OCI-LY7 (cell line): ENCODE data around the gene PARVG. TPM values are rescaled to one million over a fixed set of nuclear protein-coding genes. Genes with fewer than 3 reads are reported as not detected.

Experiments used
- BruUV-seq: library from RNA; stranded (reverse); fragments of 400-500 nt; replicated peaks from 2 replicates; lab custom pipeline; 2021; lab: Mats Ljungman, UMichigan
- CTCF ChIA-PET: fragments of 300-600 bp; sonication (Branson Sonifier 250); formaldehyde crosslinking; loops from one replicate; lab custom pipeline; 2022; ENCODE audit warnings: antibody characterized with exemption; ENCODE audit not compliant: unreplicated experiment; lab: Charles Lee
- POLR2A ChIA-PET: fragments of 300-600 bp; sonication (Branson Sonifier 250); formaldehyde crosslinking; loops from one replicate; lab custom pipeline; 2022; ENCODE audit warnings: antibody characterized with exemption; lab: Charles Lee
- DNase-seq: peaks from one replicate; pipeline ENCODE4 v3.0.0-alpha.2; 2015; ENCODE audit warnings: low spot score
- H2AFZ ChIP-seq: fragments of 200-600 bp; sonication (generic), shearing (Covaris generic); 2 replicates; pipeline ENCODE4 v1.6.1; 2014; ENCODE audit warnings: mild to moderate bottlenecking, antibody characterized with exemption, low read length, moderate library complexity
- H3K27ac ChIP-seq: fragments of 200-600 bp; sonication (generic); 2 replicates; pipeline ENCODE4 v1.5.1; 2014; ENCODE audit warnings: mixed run types, low read depth, mild to moderate bottlenecking, moderate library complexity, low read length, inconsistent platforms; ENCODE audit not compliant: poor library complexity, severe bottlenecking
- H3K36me3 ChIP-seq: fragments of 200-600 bp; sonication (generic); 2 replicates; pipeline ENCODE4 v1.6.1; 2014; ENCODE audit warnings: mild to moderate bottlenecking, antibody characterized with exemption, low read length, moderate library complexity, mixed read lengths; ENCODE audit not compliant: insufficient read depth
- H3K4me1 ChIP-seq: fragments of 200-600 bp; sonication (generic); 2 replicates; pipeline ENCODE4 v1.5.1; 2014; ENCODE audit warnings: mild to moderate bottlenecking, low read length; ENCODE audit not compliant: insufficient read depth, poor library complexity, severe bottlenecking
- H3K4me2 ChIP-seq: fragments of 200-600 bp; sonication (generic); 2 replicates; pipeline ENCODE4 v1.6.1; 2014; ENCODE audit warnings: mild to moderate bottlenecking, low read length
- H3K4me3 ChIP-seq: fragments of 200-600 bp; sonication (generic); 2 replicates; pipeline ENCODE4 v1.5.1; 2014; ENCODE audit warnings: mild to moderate bottlenecking, low read depth, low read length; ENCODE audit not compliant: poor library complexity, severe bottlenecking
- H3K79me2 ChIP-seq: fragments of 200-600 bp; sonication (generic); 2 replicates; pipeline ENCODE4 v1.6.1; 2016; ENCODE audit warnings: low read depth, mild to moderate bottlenecking, low read length, moderate library complexity, mixed read lengths; ENCODE audit not compliant: insufficient read depth
- H3K9me2 ChIP-seq: fragments of 200-600 bp; sonication (generic); 2 replicates; pipeline ENCODE4 v1.6.1; 2016; ENCODE audit warnings: mild to moderate bottlenecking, low read length, mixed read lengths; ENCODE audit not compliant: insufficient read depth
- H3K9me3 ChIP-seq: fragments of 200-600 bp; sonication (generic); 2 replicates; pipeline ENCODE4 v1.6.1; 2014; ENCODE audit warnings: mild to moderate bottlenecking, mixed run types, low read length, mixed read lengths
- H4K20me1 ChIP-seq: fragments of 200-600 bp; sonication (generic); 2 replicates; pipeline ENCODE4 v1.6.1; 2014; ENCODE audit warnings: mild to moderate bottlenecking, antibody characterized with exemption, low read length, moderate library complexity, mixed read lengths; ENCODE audit not compliant: insufficient read depth
- CTCF ChIP-seq: fragments of 200-600 bp; sonication (generic); conservative IDR thresholded peaks from 2 replicates; pipeline ENCODE4 v1.5.1; 2014; ENCODE audit warnings: mild to moderate bottlenecking, antibody characterized with exemption, low read length, moderate library complexity, mixed read lengths
- EZH2phosphoT487 ChIP-seq: fragments of 200-600 bp; sonication (generic); IDR thresholded peaks from 2 replicates; pipeline ENCODE4 v1.6.1; 2018; ENCODE audit warnings: low read depth, borderline replicate concordance, mild to moderate bottlenecking, mixed run types, antibody characterized with exemption, low read length, moderate library complexity, mixed read lengths
- intact Hi-C: fragments of 100-400 bp; cut with micrococcal nuclease; formaldehyde crosslinking; loops from one replicate; pipeline ENCODE4 v1.10.0; 2022; ENCODE audit not compliant: unreplicated experiment
- total RNA-seq, 2 experiments: library from RNA; depleted of rRNA in 1 of 2; stranded (reverse); fragments of >200 nt in 1 of 2; shearing (Covaris generic) in 1 of 2; gene quantifications; 2 replicates each; pipeline ENCODE4 v1.2.3, GENCODE V29; 2014 to 2022

PARVG gene
- total RNA-seq, 2 experiments from 2014 or later, result 0.85 to 7.7 TPM

- Histone ChIP-seq H3K36me3 (no peaks in the 10 kb centered on the region), H3K79me2 (no peaks in the 10 kb centered on the region), H3K9me2 (no peaks in the 10 kb centered on the region), H3K4me3 (no peak overlapping the region), H2AFZ (no peak overlapping the region), H3K4me2 (no peak overlapping the region), H3K27ac (no peak overlapping the region), H3K9me3 (no peaks in the 10 kb centered on the region), H3K4me1 (peaks cover 17% of the 10 kb centered on the region), H4K20me1 (no peaks in the 10 kb centered on the region)
- POLR2A ChIA-PET, result no interaction called here
- CTCF ChIA-PET, result no interaction called here
- no peak for TF ChIP-seq CTCF
- no peak for TF ChIP-seq EZH2phosphoT487
- intact Hi-C loops, result no loop called here
- DNase-seq, result no peak
- BruUV-seq, result no TSS peak
These were observed 22.5 kb downstream of the PARVG start for GRCh38 chr22:44203203-44203602.

- no peak overlapping the region for H3K4me3 ChIP-seq
- no peaks in the 10 kb centered on the region for H3K9me3 ChIP-seq
- H3K4me1 ChIP-seq, result peaks cover 17% of the 10 kb centered on the region
- TF ChIP-seq EZH2phosphoT487, result no peak
- no peak for TF ChIP-seq CTCF
- H3K4me2 ChIP-seq, result peak overlapping the region; percentile 49
- no peaks in the 10 kb centered on the region for H3K79me2 ChIP-seq
- H4K20me1 ChIP-seq, result no peaks in the 10 kb centered on the region
- no TSS peak for BruUV-seq
- intact Hi-C loops, result no loop called here
- H3K9me2 ChIP-seq, result no peaks in the 10 kb centered on the region
- CTCF ChIA-PET, result interaction anchor here (1.0 kb wide), 1 partner anchor 9 kb away, joined by 4 read pairs; no protein-coding TSS in a partner anchor
- H2AFZ ChIP-seq, result no peak overlapping the region
- H3K36me3 ChIP-seq, result no peaks in the 10 kb centered on the region
- POLR2A ChIA-PET, result interaction anchor here (0.5 to 1.0 kb wide), 3 partner anchors 10 to 753 kb away, joined by 3 read pairs; no protein-coding TSS in a partner anchor
- no peak overlapping the region for H3K27ac ChIP-seq
- DNase-seq, result peak; percentile 77
These were observed 24.2 kb downstream of the PARVG start for GRCh38 chr22:44204739-44205515.
